Measurements from ENCODE around the gene WASF3. TPM values are rescaled to one million over a fixed set of nuclear protein-coding genes. Genes with fewer than 3 reads are reported as not detected.

The WASF3 gene
- total and polyA plus RNA-seq, 2 of the 13 experiments (the other 11 are each of a cell fraction or from before 2014, with no cell fraction given) = 10.4 to 17.2 TPM

- Histone ChIP-seq H3K36me3 (replicated peaks in 1 of 2; ENCODE audit: control insufficient read depth in 1 of 2, insufficient read depth in 2 of 2, low read length in 2 of 2) (no peaks in the 10 kb centered on the region), H3K27ac (ENCODE audit: extremely low read length, insufficient read depth, low read length) (no peak overlapping the region), H3K9ac (ENCODE audit: insufficient read depth, low read depth, low read length) (no peak overlapping the region), H3K27me3 (ENCODE audit: control insufficient read depth in 1 of 2, insufficient read depth in 2 of 2, low read length in 2 of 2) (no peaks in the 10 kb centered on the region), H4K20me1 (ENCODE audit: insufficient read depth, low read length) (no peaks in the 10 kb centered on the region), H3K4me1 (ENCODE audit: insufficient read depth, low read length) (no peaks in the 10 kb centered on the region), H3K4me2 (ENCODE audit: low read depth, low read length) (no peak overlapping the region), H3K79me2 (ENCODE audit: insufficient read depth, low read length) (no peaks in the 10 kb centered on the region), H3K9me3 (ENCODE audit: low read length) (peaks cover 6% of the 10 kb centered on the region; the same call in 1 of the 2 replicates), H3K4me3 (replicated peaks in 1 of 3; ENCODE audit: insufficient read depth in 1 of 3, low read depth in 2 of 3, low read length in 3 of 3) (no peak overlapping the region), H2AFZ (ENCODE audit: low read length) (no peak overlapping the region)
- no TSS peak for BruUV-seq (replicated peaks)
- DNase-seq (ENCODE audit: low spot score) (no peak), FAIRE-seq (no peak), ATAC-seq (no peak)
- ChIA-PET POLR2A (no interaction called here), CTCF (ENCODE audit: low intra/inter-chr PET ratio, low total read pairs) (no interaction called here)
- TF ChIP-seq, protein P1, sequence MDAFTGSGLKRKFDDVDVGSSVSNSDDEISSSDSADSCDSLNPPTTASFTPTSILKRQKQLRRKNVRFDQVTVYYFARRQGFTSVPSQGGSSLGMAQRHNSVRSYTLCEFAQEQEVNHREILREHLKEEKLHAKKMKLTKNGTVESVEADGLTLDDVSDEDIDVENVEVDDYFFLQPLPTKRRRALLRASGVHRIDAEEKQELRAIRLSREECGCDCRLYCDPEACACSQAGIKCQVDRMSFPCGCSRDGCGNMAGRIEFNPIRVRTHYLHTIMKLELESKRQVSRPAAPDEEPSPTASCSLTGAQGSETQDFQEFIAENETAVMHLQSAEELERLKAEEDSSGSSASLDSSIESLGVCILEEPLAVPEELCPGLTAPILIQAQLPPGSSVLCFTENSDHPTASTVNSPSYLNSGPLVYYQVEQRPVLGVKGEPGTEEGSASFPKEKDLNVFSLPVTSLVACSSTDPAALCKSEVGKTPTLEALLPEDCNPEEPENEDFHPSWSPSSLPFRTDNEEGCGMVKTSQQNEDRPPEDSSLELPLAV (CRISPR knock-in tag; conservative IDR thresholded peaks at IDR 0.05; ENCODE audit: low read depth) = no peak
- TF ChIP-seq CREB1 (IDR thresholded peaks at IDR 0.05) = peak; percentile 72
- no peak for TF ChIP-seq CREB1 (CRISPR knock-in tag; IDR thresholded peaks at IDR 0.05)
- TF ChIP-seq ATF7 (IDR thresholded peaks at IDR 0.05) = peak; percentile 70
- no peak for TF ChIP-seq ATF7 (CRISPR knock-in tag; IDR thresholded peaks at IDR 0.05)
- TF ChIP-seq SOX6 (IDR thresholded peaks at IDR 0.05) = no peak
- TF ChIP-seq SOX6 (CRISPR knock-in tag; IDR thresholded peaks at IDR 0.05) = no peak
- TF ChIP-seq TMF1 (CRISPR knock-in tag; IDR thresholded peaks at IDR 0.05; ENCODE audit: low read depth) = no peak
- in situ Hi-C loops (cut with HindIII; ENCODE audit: extremely low pct_ligation_motif_present, low pct_unique_long_range_greater_than_20kb) = no loop called here
- intact Hi-C loops (cut with micrococcal nuclease; ENCODE audit: unreplicated experiment) = no loop called here
- WGBS (ENCODE audit: low lambda C conversion rate) = 54% methylated on average over 4 of the region's 4 CpGs
Measured at GRCh38 chr13:26653842-26654241, 96.4 kb downstream of the WASF3 start.

- DNase-seq (ENCODE audit: low spot score) (peak; percentile 24), FAIRE-seq (peak; percentile 8)
- TF ChIP-seq KAT7 (CRISPR knock-in tag; IDR thresholded peaks at IDR 0.05; ENCODE audit: borderline replicate concordance) (no peak), ZNF660 (CRISPR knock-in tag; IDR thresholded peaks at IDR 0.05; ENCODE audit: borderline replicate concordance, low read depth) (no peak), NR3C1 (CRISPR knock-in tag; IDR thresholded peaks at IDR 0.05) (no peak), STAT5B (CRISPR knock-in tag; IDR thresholded peaks at IDR 0.05) (no peak), SCMH1 (CRISPR knock-in tag; IDR thresholded peaks at IDR 0.05; ENCODE audit: borderline replicate concordance) (no peak)
- TF ChIP-seq, protein P2, sequence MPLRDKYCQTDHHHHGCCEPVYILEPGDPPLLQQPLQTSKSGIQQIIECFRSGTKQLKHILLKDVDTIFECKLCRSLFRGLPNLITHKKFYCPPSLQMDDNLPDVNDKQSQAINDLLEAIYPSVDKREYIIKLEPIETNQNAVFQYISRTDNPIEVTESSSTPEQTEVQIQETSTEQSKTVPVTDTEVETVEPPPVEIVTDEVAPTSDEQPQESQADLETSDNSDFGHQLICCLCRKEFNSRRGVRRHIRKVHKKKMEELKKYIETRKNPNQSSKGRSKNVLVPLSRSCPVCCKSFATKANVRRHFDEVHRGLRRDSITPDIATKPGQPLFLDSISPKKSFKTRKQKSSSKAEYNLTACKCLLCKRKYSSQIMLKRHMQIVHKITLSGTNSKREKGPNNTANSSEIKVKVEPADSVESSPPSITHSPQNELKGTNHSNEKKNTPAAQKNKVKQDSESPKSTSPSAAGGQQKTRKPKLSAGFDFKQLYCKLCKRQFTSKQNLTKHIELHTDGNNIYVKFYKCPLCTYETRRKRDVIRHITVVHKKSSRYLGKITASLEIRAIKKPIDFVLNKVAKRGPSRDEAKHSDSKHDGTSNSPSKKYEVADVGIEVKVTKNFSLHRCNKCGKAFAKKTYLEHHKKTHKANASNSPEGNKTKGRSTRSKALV (CRISPR knock-in tag; IDR thresholded peaks at IDR 0.05) = no peak
- TF ChIP-seq, protein P3, sequence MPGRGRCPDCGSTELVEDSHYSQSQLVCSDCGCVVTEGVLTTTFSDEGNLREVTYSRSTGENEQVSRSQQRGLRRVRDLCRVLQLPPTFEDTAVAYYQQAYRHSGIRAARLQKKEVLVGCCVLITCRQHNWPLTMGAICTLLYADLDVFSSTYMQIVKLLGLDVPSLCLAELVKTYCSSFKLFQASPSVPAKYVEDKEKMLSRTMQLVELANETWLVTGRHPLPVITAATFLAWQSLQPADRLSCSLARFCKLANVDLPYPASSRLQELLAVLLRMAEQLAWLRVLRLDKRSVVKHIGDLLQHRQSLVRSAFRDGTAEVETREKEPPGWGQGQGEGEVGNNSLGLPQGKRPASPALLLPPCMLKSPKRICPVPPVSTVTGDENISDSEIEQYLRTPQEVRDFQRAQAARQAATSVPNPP (CRISPR knock-in tag; IDR thresholded peaks at IDR 0.05) = no peak
Measured at GRCh38 chr13:26656919-26657318, 99.4 kb downstream of the WASF3 start.

More at GRCh38 chr13:26656919-26657318, 99.4 kb downstream of the WASF3 start:
- no peak overlapping the region for H3K4me2 ChIP-seq (ENCODE audit: low read depth, low read length)
- H3K9me3 ChIP-seq (ENCODE audit: low read length) = no peaks in the 10 kb centered on the region
- no peaks in the 10 kb centered on the region for H3K36me3 ChIP-seq (replicated peaks in 1 of 2; ENCODE audit: control insufficient read depth in 1 of 2, insufficient read depth in 2 of 2, low read length in 2 of 2)
- ChIA-PET CTCF (ENCODE audit: low intra/inter-chr PET ratio, low total read pairs) (no interaction called here), POLR2A (no interaction called here)
- no peaks in the 10 kb centered on the region for H3K4me1 ChIP-seq (ENCODE audit: insufficient read depth, low read length)
- no peak overlapping the region for H3K27ac ChIP-seq (ENCODE audit: extremely low read length, insufficient read depth, low read length)
- intact Hi-C loops (cut with micrococcal nuclease; ENCODE audit: unreplicated experiment) = loop anchor here (5.0 kb wide), 1 partner anchor 40 kb away; no protein-coding TSS in a partner anchor
- no peaks in the 10 kb centered on the region for H4K20me1 ChIP-seq (ENCODE audit: insufficient read depth, low read length)
- H3K9ac ChIP-seq (ENCODE audit: insufficient read depth, low read depth, low read length) = no peak overlapping the region
- H3K4me3 ChIP-seq (replicated peaks in 1 of 3; ENCODE audit: insufficient read depth in 1 of 3, low read depth in 2 of 3, low read length in 3 of 3) = no peak overlapping the region
- H3K79me2 ChIP-seq (ENCODE audit: insufficient read depth, low read length) = no peaks in the 10 kb centered on the region
- peak; percentile 57 for ATAC-seq
- in situ Hi-C loops (cut with HindIII; ENCODE audit: extremely low pct_ligation_motif_present, low pct_unique_long_range_greater_than_20kb) = no loop called here
- WGBS (ENCODE audit: low lambda C conversion rate) = 52% methylated on average over 4 of the region's 4 CpGs
- H2AFZ ChIP-seq (ENCODE audit: low read length) = no peak overlapping the region
- no TSS peak for BruUV-seq (replicated peaks)
- no peaks in the 10 kb centered on the region for H3K27me3 ChIP-seq (ENCODE audit: control insufficient read depth in 1 of 2, insufficient read depth in 2 of 2, low read length in 2 of 2)

Data from HepG2 (cell line).